K562 (cell line): ENCODE data around the gene ASAH2. TPM values are rescaled to one million over a fixed set of nuclear protein-coding genes. Genes with fewer than 3 reads are reported as not detected.

Experiments used
- CBFA2T3 ChIP-seq: fragments of 450-650 bp; IDR thresholded peaks from 2 replicates; pipeline ENCODE4 v1.6.1; 2017
- EWSR1 ChIP-seq: fragments of 450-650 bp; IDR thresholded peaks from 2 replicates; pipeline ENCODE4 v1.6.1; 2018; ENCODE audit warnings: borderline replicate concordance, mild to moderate bottlenecking, low read depth, moderate library complexity; ENCODE audit not compliant: partially characterized antibody
- KLF10 ChIP-seq: fragments of 250-450 bp; sonication (Bioruptor Pico); IDR thresholded peaks from 2 replicates; pipeline ENCODE4 v1.6.1; 2021; ENCODE audit warnings: matching md5 sums
- PTTG1 ChIP-seq: fragments of 450-650 bp; IDR thresholded peaks from 2 replicates; pipeline ENCODE4 v1.6.1; 2016; ENCODE audit warnings: low read depth, mild to moderate bottlenecking, missing genetic modification characterization, missing compliant biosample characterization
- SMC3 ChIP-seq: conservative IDR thresholded peaks from 2 replicates; pipeline ENCODE4 v1.6.1; 2011; ENCODE audit warnings: low read depth, low read length, improper control_type of control experiment; ENCODE audit not compliant: insufficient read depth
- SPI1 ChIP-seq: IDR thresholded peaks from 2 replicates; pipeline ENCODE4 v1.6.1; 2011; ENCODE audit warnings: low read depth, low read length, control low read depth, borderline replicate concordance
- ZNF699 ChIP-seq: fragments of 250-450 bp; sonication (Bioruptor Pico); IDR thresholded peaks from 2 replicates; pipeline ENCODE4 v1.8.0; 2021; ENCODE audit warnings: mild to moderate bottlenecking, moderate library complexity; ENCODE audit not compliant: insufficient replicate concordance
- ZNF830 ChIP-seq: fragments of 250-450 bp; sonication (Bioruptor Pico); IDR thresholded peaks from 2 replicates; pipeline ENCODE4 v1.5.0; 2021; ENCODE audit warnings: mild to moderate bottlenecking
- polyA plus RNA-seq, 8 experiments: library from polyadenylated mRNA; depleted of rRNA in 4 of 8; stranded (reverse) in 5 of 8; unstranded in 3 of 8; fragments of >200 nt; fragmentation: Nextera tagmentation in 2 of 8; fragmentation: Illumina TruSeq in 1 of 8; extraction: Ambion mirVana in 2 of 8; extraction: Trizol in 1 of 8; gene quantifications; 2 replicates each; pipeline versions ENCODE4 v1.2.1 to v1.2.3, GENCODE V29; 2011 to 2014; ENCODE audit warnings: inconsistent platforms in 1 of 8, missing spikeins in 1 of 8
- total RNA-seq, 7 experiments: library from RNA; depleted of rRNA in 6 of 7; stranded (reverse); fragments of >200 nt in 6 of 7; fragmentation: Illumina TruSeq in 2 of 7; extraction: Trizol in 2 of 7; gene quantifications; 2 replicates each; pipeline versions ENCODE4 v1.2.1 to v1.2.3, GENCODE V29; 2011 to 2021; ENCODE audit warnings: low replicate concordance in 1 of 7
- TF ChIP-seq, protein P1 (sequence below), 2 experiments: IDR thresholded peaks in 1 of 2; conservative IDR thresholded peaks in 1 of 2; 2 replicates each; pipeline ENCODE4 v1.6.1; 2016; ENCODE audit warnings: low read depth in 2 of 2, mild to moderate bottlenecking in 1 of 2, missing compliant biosample characterization in 1 of 2, missing genetic modification characterization in 1 of 2, moderate library complexity in 1 of 2
- TF ChIP-seq, protein P2 (sequence below): sonication (generic); formaldehyde crosslinking; IDR thresholded peaks from 2 replicates; pipeline ENCODE4 v1.8.1; 2023; ENCODE audit warnings: mild to moderate bottlenecking, missing genetic modification reagents
- TF ChIP-seq, protein P3 (sequence below): sonication (generic); formaldehyde crosslinking; IDR thresholded peaks from 2 replicates; pipeline ENCODE4 v1.8.0; 2023; ENCODE audit warnings: missing genetic modification reagents, mild to moderate bottlenecking, borderline replicate concordance
- TF ChIP-seq, protein P4 (sequence below): fragments of 250-450 bp; sonication (Bioruptor Pico); IDR thresholded peaks from 2 replicates; pipeline ENCODE4 v1.5.0; 2021

The ASAH2 gene
- total and polyA plus RNA-seq, 9 of the 15 experiments (the other 6 are each of a cell fraction or from before 2014, with no cell fraction given) = 2.5 to 12.0 (median 8.5) TPM

DNA sequence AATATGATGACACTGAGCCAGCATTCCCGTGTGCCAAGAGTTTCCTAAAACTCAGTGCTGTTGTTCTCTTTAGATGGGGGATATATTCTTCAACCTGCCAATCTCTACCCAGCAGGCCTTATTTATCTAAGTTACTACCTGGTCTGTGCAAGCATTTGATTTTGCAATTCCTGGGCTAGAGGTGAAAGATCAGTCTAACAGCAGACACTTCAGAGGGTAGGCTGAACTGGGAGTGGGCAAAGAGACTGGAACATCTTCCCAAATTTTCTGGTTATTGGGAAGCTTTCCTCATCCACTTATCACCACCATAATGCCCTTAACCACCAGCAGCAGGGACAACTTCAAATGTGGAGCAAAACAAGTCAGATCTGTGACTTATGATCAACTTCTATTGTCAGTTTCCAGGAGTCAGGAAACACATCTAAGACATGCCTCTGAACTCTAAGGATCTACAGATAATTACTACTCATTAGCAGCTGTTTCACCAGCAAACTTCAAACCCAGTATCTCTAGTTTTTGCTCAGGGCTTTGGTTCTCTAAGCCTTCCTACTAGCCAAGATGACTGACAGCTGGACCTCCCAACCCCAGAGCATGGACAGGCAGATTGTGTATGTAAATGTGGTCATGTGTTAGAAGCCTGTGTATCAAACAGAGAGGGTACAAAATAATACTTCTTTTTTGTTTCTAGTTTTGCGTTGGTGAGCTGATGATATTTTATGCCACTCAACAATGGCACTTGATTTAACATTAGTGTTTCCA is 1.0 kb downstream of the ASAH2 start (continued):
- TF ChIP-seq, protein P1, sequence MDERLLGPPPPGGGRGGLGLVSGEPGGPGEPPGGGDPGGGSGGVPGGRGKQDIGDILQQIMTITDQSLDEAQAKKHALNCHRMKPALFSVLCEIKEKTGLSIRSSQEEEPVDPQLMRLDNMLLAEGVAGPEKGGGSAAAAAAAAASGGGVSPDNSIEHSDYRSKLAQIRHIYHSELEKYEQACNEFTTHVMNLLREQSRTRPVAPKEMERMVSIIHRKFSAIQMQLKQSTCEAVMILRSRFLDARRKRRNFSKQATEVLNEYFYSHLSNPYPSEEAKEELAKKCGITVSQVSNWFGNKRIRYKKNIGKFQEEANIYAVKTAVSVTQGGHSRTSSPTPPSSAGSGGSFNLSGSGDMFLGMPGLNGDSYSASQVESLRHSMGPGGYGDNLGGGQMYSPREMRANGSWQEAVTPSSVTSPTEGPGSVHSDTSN (CRISPR knock-in tag; IDR thresholded peaks at IDR 0.05; ENCODE audit: low read depth) = no peak
- TF ChIP-seq, protein P1 (tag; conservative IDR thresholded peaks at IDR 0.05; ENCODE audit: low read depth) = peak; percentile 57
- TF ChIP-seq ZNF699 (CRISPR knock-in tag) = no peak
- TF ChIP-seq, protein P2, sequence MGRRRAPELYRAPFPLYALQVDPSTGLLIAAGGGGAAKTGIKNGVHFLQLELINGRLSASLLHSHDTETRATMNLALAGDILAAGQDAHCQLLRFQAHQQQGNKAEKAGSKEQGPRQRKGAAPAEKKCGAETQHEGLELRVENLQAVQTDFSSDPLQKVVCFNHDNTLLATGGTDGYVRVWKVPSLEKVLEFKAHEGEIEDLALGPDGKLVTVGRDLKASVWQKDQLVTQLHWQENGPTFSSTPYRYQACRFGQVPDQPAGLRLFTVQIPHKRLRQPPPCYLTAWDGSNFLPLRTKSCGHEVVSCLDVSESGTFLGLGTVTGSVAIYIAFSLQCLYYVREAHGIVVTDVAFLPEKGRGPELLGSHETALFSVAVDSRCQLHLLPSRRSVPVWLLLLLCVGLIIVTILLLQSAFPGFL (CRISPR knock-in tag) = no peak
- TF ChIP-seq ZNF830 (CRISPR knock-in tag) = no peak
- no peak for TF ChIP-seq PTTG1 (tag)
- TF ChIP-seq SMC3 = no peak
- no peak for TF ChIP-seq SPI1
- TF ChIP-seq CBFA2T3 = 0 out of 2 replicates have a peak, but pooled peaks have one; percentile 5
- TF ChIP-seq KLF10 = no peak
- TF ChIP-seq, protein P3, sequence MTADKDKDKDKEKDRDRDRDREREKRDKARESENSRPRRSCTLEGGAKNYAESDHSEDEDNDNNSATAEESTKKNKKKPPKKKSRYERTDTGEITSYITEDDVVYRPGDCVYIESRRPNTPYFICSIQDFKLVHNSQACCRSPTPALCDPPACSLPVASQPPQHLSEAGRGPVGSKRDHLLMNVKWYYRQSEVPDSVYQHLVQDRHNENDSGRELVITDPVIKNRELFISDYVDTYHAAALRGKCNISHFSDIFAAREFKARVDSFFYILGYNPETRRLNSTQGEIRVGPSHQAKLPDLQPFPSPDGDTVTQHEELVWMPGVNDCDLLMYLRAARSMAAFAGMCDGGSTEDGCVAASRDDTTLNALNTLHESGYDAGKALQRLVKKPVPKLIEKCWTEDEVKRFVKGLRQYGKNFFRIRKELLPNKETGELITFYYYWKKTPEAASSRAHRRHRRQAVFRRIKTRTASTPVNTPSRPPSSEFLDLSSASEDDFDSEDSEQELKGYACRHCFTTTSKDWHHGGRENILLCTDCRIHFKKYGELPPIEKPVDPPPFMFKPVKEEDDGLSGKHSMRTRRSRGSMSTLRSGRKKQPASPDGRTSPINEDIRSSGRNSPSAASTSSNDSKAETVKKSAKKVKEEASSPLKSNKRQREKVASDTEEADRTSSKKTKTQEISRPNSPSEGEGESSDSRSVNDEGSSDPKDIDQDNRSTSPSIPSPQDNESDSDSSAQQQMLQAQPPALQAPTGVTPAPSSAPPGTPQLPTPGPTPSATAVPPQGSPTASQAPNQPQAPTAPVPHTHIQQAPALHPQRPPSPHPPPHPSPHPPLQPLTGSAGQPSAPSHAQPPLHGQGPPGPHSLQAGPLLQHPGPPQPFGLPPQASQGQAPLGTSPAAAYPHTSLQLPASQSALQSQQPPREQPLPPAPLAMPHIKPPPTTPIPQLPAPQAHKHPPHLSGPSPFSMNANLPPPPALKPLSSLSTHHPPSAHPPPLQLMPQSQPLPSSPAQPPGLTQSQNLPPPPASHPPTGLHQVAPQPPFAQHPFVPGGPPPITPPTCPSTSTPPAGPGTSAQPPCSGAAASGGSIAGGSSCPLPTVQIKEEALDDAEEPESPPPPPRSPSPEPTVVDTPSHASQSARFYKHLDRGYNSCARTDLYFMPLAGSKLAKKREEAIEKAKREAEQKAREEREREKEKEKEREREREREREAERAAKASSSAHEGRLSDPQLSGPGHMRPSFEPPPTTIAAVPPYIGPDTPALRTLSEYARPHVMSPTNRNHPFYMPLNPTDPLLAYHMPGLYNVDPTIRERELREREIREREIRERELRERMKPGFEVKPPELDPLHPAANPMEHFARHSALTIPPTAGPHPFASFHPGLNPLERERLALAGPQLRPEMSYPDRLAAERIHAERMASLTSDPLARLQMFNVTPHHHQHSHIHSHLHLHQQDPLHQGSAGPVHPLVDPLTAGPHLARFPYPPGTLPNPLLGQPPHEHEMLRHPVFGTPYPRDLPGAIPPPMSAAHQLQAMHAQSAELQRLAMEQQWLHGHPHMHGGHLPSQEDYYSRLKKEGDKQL (CRISPR knock-in tag) = no peak
- TF ChIP-seq EWSR1 = no peak
- TF ChIP-seq, protein P4, sequence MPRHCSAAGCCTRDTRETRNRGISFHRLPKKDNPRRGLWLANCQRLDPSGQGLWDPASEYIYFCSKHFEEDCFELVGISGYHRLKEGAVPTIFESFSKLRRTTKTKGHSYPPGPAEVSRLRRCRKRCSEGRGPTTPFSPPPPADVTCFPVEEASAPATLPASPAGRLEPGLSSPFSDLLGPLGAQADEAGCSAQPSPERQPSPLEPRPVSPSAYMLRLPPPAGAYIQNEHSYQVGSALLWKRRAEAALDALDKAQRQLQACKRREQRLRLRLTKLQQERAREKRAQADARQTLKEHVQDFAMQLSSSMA (CRISPR knock-in tag) = no peak
